ENCODE measurements around the gene HAVCR1.
"Not testable (repeated sequence)": the region's sequence is repeated elsewhere in the genome, so short reads cannot be mapped to it uniquely, and the experiment has no call there.

HAVCR1 gene

GRCh38 chr5:157050050-157050449 lies 8.9 kb downstream of the HAVCR1 start:
- no peak overlapping the region for H3K4me3 ChIP-seq (replicated peaks; ENCODE audit: low read depth, low read length)
- no peak for DNase-seq (ENCODE audit: extremely low read depth, low read depth)
- no peak for TF ChIP-seq CTCF (IDR thresholded peaks at IDR 0.05; ENCODE audit: low read depth, low read length, missing control alignments)

- no peak overlapping the region for H3K4me3 ChIP-seq (replicated peaks; ENCODE audit: low read depth, low read length)
- DNase-seq (ENCODE audit: extremely low read depth, low read depth), result peak; percentile 14
- TF ChIP-seq CTCF (IDR thresholded peaks at IDR 0.05; ENCODE audit: low read depth, low read length, missing control alignments), result no peak
Measured at GRCh38 chr5:157049605-157050004, 9.3 kb downstream of the HAVCR1 start.

DNA sequence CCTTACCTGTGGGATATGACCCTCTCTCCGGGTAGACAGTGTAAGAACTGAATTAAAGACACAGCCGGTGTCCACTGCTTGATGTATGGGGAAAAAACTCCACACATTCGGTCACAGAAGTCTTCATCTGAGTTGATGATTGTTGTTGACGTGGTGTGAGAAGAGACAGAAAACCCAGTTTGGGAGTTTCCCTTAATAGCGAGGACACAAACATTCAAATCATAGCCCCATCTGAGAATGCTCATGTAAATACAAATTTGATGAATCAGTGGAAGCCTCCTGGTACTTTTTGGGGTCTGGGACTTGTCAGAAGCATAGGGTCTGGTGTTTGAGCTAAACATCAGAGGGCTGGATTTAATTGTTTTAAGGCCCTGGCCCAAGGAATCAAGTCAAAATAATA lies 11.0 kb downstream of the HAVCR1 start:
- DNase-seq (ENCODE audit: extremely low read depth, low read depth), result no peak
- H3K4me3 ChIP-seq (replicated peaks; ENCODE audit: low read depth, low read length), result no peak overlapping the region
- no peak for TF ChIP-seq CTCF (IDR thresholded peaks at IDR 0.05; ENCODE audit: low read depth, low read length, missing control alignments)

DNA sequence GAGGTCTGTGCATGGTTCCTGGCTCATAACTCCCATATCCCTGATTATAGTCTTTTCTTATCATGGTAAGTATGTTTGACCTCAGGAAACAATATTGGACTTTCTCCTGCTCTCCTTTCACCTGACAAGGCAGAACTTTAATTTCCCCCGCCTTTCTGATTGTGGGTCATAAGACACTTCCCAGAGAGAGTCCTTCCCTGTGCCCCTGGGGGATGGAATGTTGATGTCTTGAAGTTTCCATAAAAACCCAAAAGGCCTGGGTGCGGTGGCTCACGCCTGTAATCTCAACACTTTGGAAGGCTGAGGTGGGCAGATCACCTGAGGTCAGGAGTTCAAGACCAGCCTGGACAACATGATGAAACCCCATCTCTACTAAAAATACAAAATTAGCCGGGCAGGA lies 11.9 kb downstream of the HAVCR1 start:
- not testable (repeated sequence) for DNase-seq (ENCODE audit: extremely low read depth, low read depth); H3K4me3 ChIP-seq (replicated peaks; ENCODE audit: low read depth, low read length)

DNA sequence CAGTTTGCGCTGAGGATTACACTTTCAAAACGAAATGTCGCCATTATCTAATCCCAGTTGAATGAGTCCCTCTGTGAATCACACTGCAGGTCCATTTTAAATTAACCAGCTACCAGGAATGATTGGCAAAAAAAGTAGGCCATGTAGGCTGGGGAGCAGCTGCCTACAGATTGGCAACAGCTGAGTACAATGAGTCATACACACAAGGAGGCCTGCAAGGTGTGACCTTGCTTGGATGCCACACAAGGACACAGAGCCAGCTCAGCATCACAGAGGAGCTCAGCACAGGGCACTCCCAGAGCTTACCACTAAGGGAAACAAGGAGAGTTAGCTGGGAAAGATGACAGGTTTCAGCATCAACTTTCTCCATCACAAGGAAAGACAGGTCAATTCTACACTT lies 12.9 kb downstream of the HAVCR1 start:
- no peak overlapping the region for H3K4me3 ChIP-seq (replicated peaks; ENCODE audit: low read depth, low read length)
- no peak for TF ChIP-seq CTCF (IDR thresholded peaks at IDR 0.05; ENCODE audit: low read depth, low read length, missing control alignments)
- DNase-seq (ENCODE audit: extremely low read depth, low read depth), result peak; percentile 11

DNA sequence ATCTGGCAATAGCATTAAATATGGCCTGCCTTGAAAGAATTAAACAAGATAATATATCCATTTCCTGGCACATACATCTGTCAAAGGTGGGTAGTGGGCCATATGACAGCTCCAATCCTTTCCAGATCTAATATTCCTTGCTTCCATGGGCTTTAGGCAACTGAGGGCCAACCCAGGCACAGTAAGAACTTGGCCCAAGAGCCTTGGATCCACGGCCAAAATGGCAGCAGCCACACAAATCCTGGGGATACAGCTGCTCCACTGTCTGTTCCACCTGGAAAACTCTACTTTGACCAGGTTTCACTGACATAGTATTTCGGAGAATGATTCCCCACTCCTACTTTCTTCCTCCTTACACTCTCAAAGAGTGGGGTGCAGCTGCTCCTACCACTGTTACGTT lies 13.3 kb downstream of the HAVCR1 start:
- H3K4me3 ChIP-seq (replicated peaks; ENCODE audit: low read depth, low read length), result no peak overlapping the region
- TF ChIP-seq CTCF (IDR thresholded peaks at IDR 0.05; ENCODE audit: low read depth, low read length, missing control alignments), result no peak
- no peak for DNase-seq (ENCODE audit: extremely low read depth, low read depth)

DNA sequence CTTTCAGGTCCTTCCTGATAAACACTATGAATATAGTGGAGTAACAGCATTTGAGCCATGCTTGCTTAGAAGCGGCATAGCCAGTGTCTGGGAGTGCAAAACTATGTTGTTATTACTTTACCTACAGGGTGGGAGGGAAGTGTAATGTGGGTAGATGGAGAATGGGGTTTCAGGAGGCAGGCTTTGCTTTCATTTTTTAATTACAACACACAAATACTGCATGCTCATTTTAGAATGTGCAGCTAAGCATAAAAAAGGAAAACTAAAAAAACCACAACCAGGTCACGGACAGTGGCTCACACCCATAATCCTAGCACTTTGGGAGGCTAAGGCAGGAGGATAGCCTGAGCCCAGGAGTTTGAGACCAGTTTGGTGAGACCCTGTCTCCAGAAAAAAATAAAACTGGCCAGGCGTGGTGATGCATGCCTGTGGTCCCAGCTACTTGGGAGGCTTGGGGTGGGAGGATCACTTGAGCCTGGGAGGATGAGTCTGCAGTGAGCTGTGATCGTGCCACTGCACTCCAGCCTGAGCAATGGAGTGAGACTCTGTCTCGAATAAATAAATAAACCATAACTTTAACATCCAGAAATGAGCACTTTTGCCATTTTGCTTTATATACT lies 20.2 kb downstream of the HAVCR1 start:
- H3K4me3 ChIP-seq (replicated peaks; ENCODE audit: low read depth, low read length), result no peak overlapping the region
- no peak for TF ChIP-seq CTCF (IDR thresholded peaks at IDR 0.05; ENCODE audit: low read depth, low read length, missing control alignments)
- DNase-seq (ENCODE audit: extremely low read depth, low read depth), result no peak

GRCh38 chr5:157034106-157035072 lies 24.5 kb downstream of the HAVCR1 start:
- not testable (repeated sequence) for DNase-seq (ENCODE audit: extremely low read depth, low read depth); H3K4me3 ChIP-seq (replicated peaks; ENCODE audit: low read depth, low read length)
